ENCODE results near the gene AUTS2. TPM values are rescaled to one million over a fixed set of nuclear protein-coding genes. Genes with fewer than 3 reads are reported as not detected.

AUTS2 gene
- total RNA-seq, 1 experiment from 2014 or later, result 256 TPM

- no peak overlapping the region for H2AK5ac ChIP-seq (ENCODE audit: insufficient read length, low read length)
- Mint-ChIP-seq H3K4me3 (no peak overlapping the region), H3K27ac (no peak overlapping the region; a peak in 1 of 7 replicates), H3K9me3 (no peaks in the 10 kb centered on the region), H3K36me3 (ENCODE audit: insufficient read depth in 1 of 3, low read depth in 3 of 3) (no peaks in the 10 kb centered on the region), H3K27me3 (ENCODE audit: low read depth) (no peaks in the 10 kb centered on the region; the same call in 1 of the 2 replicates), H3K4me1 (peaks cover 3 to 4% of the 10 kb centered on the region in 2 experiments; a peak in 3 of 4 replicates)
- no peak overlapping the region for H3K18ac ChIP-seq (ENCODE audit: insufficient read length, low read depth, low read length)
- no peaks in the 10 kb centered on the region for H3K23me2 ChIP-seq (ENCODE audit: insufficient read length, low read depth, low read length, poor library complexity, severe bottlenecking)
- no peak overlapping the region for H2AFZ ChIP-seq (ENCODE audit: low read length)
- H3K27me3 ChIP-seq (ENCODE audit: insufficient read depth, low read length), result no peaks in the 10 kb centered on the region
- no peak overlapping the region for H3K23ac ChIP-seq (ENCODE audit: insufficient read length, low read depth, low read length)
- H3K56ac ChIP-seq (ENCODE audit: insufficient read length, low read depth, low read length), result no peak overlapping the region
- DNase-seq, result no peak
- H3K79me2 ChIP-seq (ENCODE audit: insufficient read depth, low read length), result no peaks in the 10 kb centered on the region
- H4K5ac ChIP-seq (ENCODE audit: insufficient read length, low read depth, low read length), result no peak overlapping the region
- no peak overlapping the region for H2BK5ac ChIP-seq (ENCODE audit: insufficient read length, low read length)
- no peak for TF ChIP-seq CTCF (conservative IDR thresholded peaks at IDR 0.05)
- H2BK20ac ChIP-seq (ENCODE audit: low read depth, low read length, poor library complexity, severe bottlenecking), result no peak overlapping the region
- no peak overlapping the region for H2BK12ac ChIP-seq (ENCODE audit: insufficient read length, low read depth, low read length)
- no peaks in the 10 kb centered on the region for H3K79me1 ChIP-seq (ENCODE audit: insufficient read depth, low read depth, low read length, poor library complexity, severe bottlenecking)
- no peak overlapping the region for H3T11ph ChIP-seq (ENCODE audit: low read length)
- H3K27ac ChIP-seq (ENCODE audit: insufficient read length, low read depth, low read length), result no peak overlapping the region
- no peaks in the 10 kb centered on the region for H3K9me3 ChIP-seq (ENCODE audit: control insufficient read depth, low read depth, low read length)
- H3K4ac ChIP-seq (ENCODE audit: low read depth, low read length), result no peak overlapping the region
- no peaks in the 10 kb centered on the region for H4K20me1 ChIP-seq (ENCODE audit: control insufficient read depth, insufficient read depth, insufficient read length)
- no peaks in the 10 kb centered on the region; the same call in 1 of the 2 replicates for H3K4me1 ChIP-seq (ENCODE audit: insufficient read depth, low read length)
- no peak overlapping the region for H2BK15ac ChIP-seq (ENCODE audit: low read depth, low read length)
- H3K14ac ChIP-seq (ENCODE audit: insufficient read depth, low read length), result no peak overlapping the region; the same call in 1 of the 2 replicates
- no peak overlapping the region for H3K9ac ChIP-seq (ENCODE audit: extremely low read depth, insufficient read length, low read length)
- no CpG with 5 or more reads among the region's 5 CpGs for WGBS (ENCODE audit: extremely low coverage, insufficient read length, low lambda C conversion rate)
- no peak overlapping the region for H2BK120ac ChIP-seq (ENCODE audit: low read depth, low read length, poor library complexity, severe bottlenecking)
- H4K8ac ChIP-seq (replicated peaks; ENCODE audit: insufficient read length, low read depth, low read length), result no peak overlapping the region
- H4K91ac ChIP-seq (ENCODE audit: insufficient read length, low read depth, low read length), result no peak overlapping the region
- no peak overlapping the region for H3K4me2 ChIP-seq (ENCODE audit: insufficient read depth, insufficient read length, low read length)
These were observed 336.0 kb downstream of the AUTS2 start for GRCh38 chr7:69934144-69934903.

Measured in H9 (cell line).